GM23338 (cell line): ENCODE data around the gene PDE4B. TPM values are rescaled to one million over a fixed set of nuclear protein-coding genes. Genes with fewer than 3 reads are reported as not detected.

Experiments used
- ATAC-seq: fragments of 200-7000 bp; cut with Tn5 transposase; 3 replicates; pipeline ENCODE4 v1.9.1; 2020
- DNase-seq: peaks from one replicate; pipeline ENCODE4 v3.0.0-alpha.2; 2015; ENCODE audit warnings: low spot score
- H2AFZ ChIP-seq: fragments of 200-600 bp; sonication (generic); 2 replicates; pipeline ENCODE4 v1.8.0; 2016; ENCODE audit warnings: antibody characterized with exemption, mild to moderate bottlenecking, moderate library complexity
- H3F3A ChIP-seq: fragments of 200-600 bp; sonication (generic); replicated peaks from 2 replicates; pipeline ENCODE4 v1.8.0; 2017; ENCODE audit warnings: antibody characterized with exemption, mixed run types, low read depth
- H3K27ac ChIP-seq: fragments of 200-600 bp; sonication (generic); 2 replicates; pipeline ENCODE4 v1.6.1; 2016; ENCODE audit warnings: low read depth
- H3K27me3 ChIP-seq: fragments of 200-600 bp; sonication (generic); 2 replicates; pipeline ENCODE4 v1.8.0; 2016; ENCODE audit warnings: mild to moderate bottlenecking, mixed run types, moderate library complexity; ENCODE audit not compliant: insufficient read depth
- H3K36me3 ChIP-seq: fragments of 200-600 bp; sonication (generic); 2 replicates; pipeline ENCODE4 v1.8.0; 2016; ENCODE audit warnings: mild to moderate bottlenecking; ENCODE audit not compliant: insufficient read depth
- H3K4me1 ChIP-seq: fragments of 200-600 bp; sonication (generic); 2 replicates; pipeline ENCODE4 v1.8.0; 2016; ENCODE audit warnings: mild to moderate bottlenecking, moderate library complexity; ENCODE audit not compliant: insufficient read depth
- H3K4me2 ChIP-seq: fragments of 200-600 bp; sonication (generic); 2 replicates; pipeline ENCODE4 v1.7.1; 2017; ENCODE audit warnings: mixed run types
- H3K4me3 ChIP-seq: fragments of 200-600 bp; sonication (generic); 2 replicates; pipeline ENCODE4 v1.6.1; 2016; ENCODE audit warnings: mixed run types
- H3K79me2 ChIP-seq: fragments of 200-600 bp; sonication (generic); replicated peaks from 2 replicates; pipeline ENCODE4 v1.8.0; 2017; ENCODE audit warnings: mild to moderate bottlenecking; ENCODE audit not compliant: insufficient read depth
- H3K9me2 ChIP-seq: fragments of 200-600 bp; sonication (generic); 2 replicates; pipeline ENCODE4 v1.8.0; 2017; ENCODE audit not compliant: insufficient read depth
- H4K20me1 ChIP-seq: fragments of 200-600 bp; sonication (generic); replicated peaks from 2 replicates; pipeline ENCODE4 v1.8.0; 2017; ENCODE audit warnings: mild to moderate bottlenecking; ENCODE audit not compliant: insufficient read depth
- H3K27ac Mint-ChIP-seq: 2 replicates; pipeline ENCODE4 v1.8.0; 2020; ENCODE audit warnings: inconsistent platforms, mild to moderate bottlenecking, moderate library complexity, mixed read lengths
- H3K27me3 Mint-ChIP-seq: 3 replicates; pipeline ENCODE4 v1.8.0; 2022; ENCODE audit warnings: low read depth, mild to moderate bottlenecking, moderate library complexity, mixed read lengths, inconsistent platforms; ENCODE audit not compliant: insufficient read depth, poor library complexity
- H3K36me3 Mint-ChIP-seq: 3 replicates; pipeline ENCODE4 v1.8.0; 2021; ENCODE audit warnings: low read depth, mild to moderate bottlenecking, inconsistent platforms, moderate library complexity, mixed read lengths
- H3K4me1 Mint-ChIP-seq: 3 replicates; pipeline ENCODE4 v1.8.0; 2020; ENCODE audit warnings: mild to moderate bottlenecking, inconsistent platforms, mixed read lengths
- H3K4me3 Mint-ChIP-seq: 3 replicates; pipeline ENCODE4 v1.8.0; 2021; ENCODE audit warnings: moderate library complexity, mild to moderate bottlenecking, inconsistent platforms, mixed read lengths
- H3K9me3 Mint-ChIP-seq: 3 replicates; pipeline ENCODE4 v1.8.0; 2020; ENCODE audit warnings: moderate library complexity, mild to moderate bottlenecking, inconsistent platforms, mixed read lengths
- CREB1 ChIP-seq: fragments of 250-450 bp; sonication (Bioruptor Pico); IDR thresholded peaks from 2 replicates; pipeline ENCODE4 v1.5.0; 2020; ENCODE audit warnings: low read depth, mild to moderate bottlenecking, moderate library complexity
- CTCF ChIP-seq, 2 experiments: fragments of 200-600 bp in 1 of 2; sonication (generic) in 1 of 2; conservative IDR thresholded peaks; 2 replicates each; pipeline versions ENCODE4 v1.5.1 to v1.6.1; 2016 to 2017; ENCODE audit warnings: antibody characterized with exemption in 2 of 2, low read depth in 2 of 2, mild to moderate bottlenecking in 2 of 2, moderate library complexity in 1 of 2
- ETS1 ChIP-seq: IDR thresholded peaks from 2 replicates; pipeline ENCODE4 v1.6.1; 2016; ENCODE audit warnings: antibody characterized with exemption
- EZH2 ChIP-seq: fragments of 200-600 bp; sonication (generic); IDR thresholded peaks from one replicate; pipeline ENCODE4 v1.8.0; 2017; ENCODE audit warnings: antibody characterized with exemption, mild to moderate bottlenecking, low read depth; ENCODE audit not compliant: unreplicated experiment
- EZH2phosphoT487 ChIP-seq: fragments of 200-600 bp; sonication (generic); IDR thresholded peaks from one replicate; pipeline ENCODE4 v1.8.1; 2018; ENCODE audit warnings: antibody characterized with exemption; ENCODE audit not compliant: unreplicated experiment
- JUNB ChIP-seq: IDR thresholded peaks from one replicate; pipeline ENCODE4 v1.6.1; 2016; ENCODE audit warnings: antibody characterized with exemption; ENCODE audit not compliant: unreplicated experiment
- NANOG ChIP-seq: IDR thresholded peaks from 2 replicates; pipeline ENCODE4 v1.6.1; 2016; ENCODE audit warnings: antibody characterized with exemption, borderline replicate concordance
- POLR2AphosphoS5 ChIP-seq: IDR thresholded peaks from 2 replicates; pipeline ENCODE4 v1.6.1; 2016; ENCODE audit warnings: antibody characterized with exemption, low read depth
- REST ChIP-seq: IDR thresholded peaks from one replicate; pipeline ENCODE4 v1.6.1; 2018; ENCODE audit warnings: antibody characterized with exemption; ENCODE audit not compliant: unreplicated experiment
- STAT1 ChIP-seq: IDR thresholded peaks from one replicate; pipeline ENCODE4 v1.6.1; 2016; ENCODE audit warnings: antibody characterized with exemption; ENCODE audit not compliant: unreplicated experiment
- ZNF114 ChIP-seq: fragments of 250-450 bp; sonication (Bioruptor Pico); IDR thresholded peaks from 2 replicates; pipeline ENCODE4 v1.5.0; 2020; ENCODE audit warnings: mild to moderate bottlenecking, moderate library complexity
- ZNF331 ChIP-seq: fragments of 250-450 bp; sonication (Bioruptor Pico); IDR thresholded peaks from 2 replicates; pipeline ENCODE4 v1.5.0; 2020; ENCODE audit warnings: low read depth, mild to moderate bottlenecking, moderate library complexity
- ZNF462 ChIP-seq: fragments of 250-450 bp; sonication (Bioruptor Pico); IDR thresholded peaks from 2 replicates; pipeline ENCODE4 v1.5.0; 2020; ENCODE audit warnings: mild to moderate bottlenecking, moderate library complexity
- polyA plus RNA-seq: library from polyadenylated mRNA; unstranded; fragments of >200 nt; fragmentation: Nextera tagmentation; extraction: Ambion mirVana; gene quantifications from 2 replicates; pipeline ENCODE4 v1.2.1, GENCODE V29; 2016
- total RNA-seq: library from RNA; depleted of rRNA; stranded (reverse); fragments of >200 nt; shearing (Covaris generic); gene quantifications from 2 replicates; pipeline ENCODE4 v1.2.3, GENCODE V29; 2014

The PDE4B gene
- total and polyA plus RNA-seq, 2 experiments from 2014 or later: 14.0 to 25.6 TPM

GRCh38 chr1:66413838-66414175, 621.1 kb downstream of the PDE4B start:
- H3K9me2 ChIP-seq: no peaks in the 10 kb centered on the region
- peaks cover 21% of the 10 kb centered on the region; the same call in 2 of the 3 replicates for H3K36me3 Mint-ChIP-seq
- ATAC-seq (no peak), DNase-seq (no peak)
- H3K27me3 ChIP-seq: no peaks in the 10 kb centered on the region
- H3F3A ChIP-seq: no peaks in the 10 kb centered on the region
- no peak overlapping the region for H3K4me3 Mint-ChIP-seq
- H3K4me3 ChIP-seq: no peak overlapping the region
- H3K27ac ChIP-seq: no peak overlapping the region
- H3K36me3 ChIP-seq: no peaks in the 10 kb centered on the region
- no peak overlapping the region for H3K27ac Mint-ChIP-seq
- no peaks in the 10 kb centered on the region for H3K4me1 Mint-ChIP-seq
- TF ChIP-seq STAT1: no peak
- TF ChIP-seq JUNB: no peak
- TF ChIP-seq ZNF114 (CRISPR knock-in tag): no peak
- TF ChIP-seq EZH2: no peak
- no peak for TF ChIP-seq REST
- no peak for TF ChIP-seq CREB1 (CRISPR knock-in tag)
- TF ChIP-seq POLR2AphosphoS5: no peak
- no peak for TF ChIP-seq ZNF331 (CRISPR knock-in tag)
- no peak for TF ChIP-seq NANOG
- TF ChIP-seq ETS1: no peak
- no peak for TF ChIP-seq ZNF462 (CRISPR knock-in tag)
- no peak for TF ChIP-seq EZH2phosphoT487
- TF ChIP-seq CTCF (conservative IDR thresholded peaks at IDR 0.05; ENCODE audit: low read depth in 2 of 2): no peak
- no peak overlapping the region for H3K4me2 ChIP-seq
- H3K79me2 ChIP-seq: no peaks in the 10 kb centered on the region
- peak overlapping the region; percentile 10; the same call in 1 of the 2 replicates for H2AFZ ChIP-seq
- no peaks in the 10 kb centered on the region for H3K27me3 Mint-ChIP-seq
- H3K9me3 Mint-ChIP-seq: peaks cover 35% of the 10 kb centered on the region
- no peaks in the 10 kb centered on the region for H4K20me1 ChIP-seq
- H3K4me1 ChIP-seq: no peaks in the 10 kb centered on the region
